ENCODE measurements around the gene DEPDC7. TPM values are rescaled to one million over a fixed set of nuclear protein-coding genes. Genes with fewer than 3 reads are reported as not detected.
"Not testable (repeated sequence)": the region's sequence is repeated elsewhere in the genome, so short reads cannot be mapped to it uniquely, and the experiment has no call there.

The DEPDC7 gene
- 0.74 TPM for total RNA-seq (ENCODE audit: unreplicated experiment)
- long read RNA-seq: 0 reads

DNA sequence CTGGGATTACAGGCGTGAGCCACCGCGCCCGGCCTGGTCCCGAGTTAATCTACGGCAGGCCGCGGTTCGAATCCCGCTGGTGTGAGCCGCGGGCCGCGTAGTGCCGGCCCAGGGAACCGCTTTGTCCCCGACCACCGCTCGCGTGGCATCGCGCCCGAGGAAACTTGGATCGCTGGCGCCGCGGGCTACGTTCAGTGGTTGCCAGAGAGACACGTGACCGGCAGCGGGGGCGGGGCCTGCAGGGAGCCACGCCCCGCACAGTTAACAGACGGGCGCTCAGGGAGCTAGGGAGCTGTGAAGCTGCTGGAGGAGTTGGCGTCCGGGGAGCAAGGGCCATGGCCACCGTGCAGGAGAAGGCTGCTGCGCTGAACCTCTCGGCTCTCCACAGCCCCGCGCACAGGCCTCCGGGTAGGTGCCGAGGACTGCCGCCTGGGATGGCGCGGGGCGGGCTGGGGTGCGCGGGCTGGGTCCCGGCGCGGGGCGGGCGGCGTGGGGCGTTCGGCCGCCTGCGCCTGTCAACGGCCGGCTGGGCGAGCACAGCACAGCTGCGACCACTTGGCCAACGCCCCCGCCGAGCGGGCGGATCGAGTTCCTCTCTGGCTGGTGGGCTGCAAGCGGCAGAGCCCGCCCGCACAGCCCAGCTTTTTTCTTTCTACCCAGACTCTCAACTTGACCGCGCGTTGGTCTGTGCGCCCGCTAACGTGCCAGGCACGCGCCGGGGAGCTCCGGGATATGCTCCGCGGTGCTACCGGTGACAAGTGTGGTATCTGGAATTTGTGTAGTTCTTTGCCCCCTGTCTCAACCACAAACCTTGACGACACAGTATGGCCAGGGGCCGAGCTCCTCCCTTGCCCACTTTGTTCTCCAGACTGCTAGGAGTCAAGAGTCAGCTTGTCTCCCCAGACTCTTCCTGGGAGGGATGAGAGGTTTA lies at the start of gene DEPDC7:
Gene DEPDC7, plus strand, starts transcription at position 258 of the 931 bp plus-strand sequence. Its CDS starts 78 bp downstream, at position 336.
- H3K9me3 Mint-ChIP-seq (ENCODE audit: unreplicated experiment): no peaks in the 10 kb centered on the region
- peak; percentile 80 for DNase-seq (ENCODE audit: low spot score)
- peaks cover 3% of the 10 kb centered on the region for H3K4me1 Mint-ChIP-seq (ENCODE audit: unreplicated experiment)
- H3K36me3 Mint-ChIP-seq (ENCODE audit: low read depth, unreplicated experiment): no peaks in the 10 kb centered on the region
- TF ChIP-seq, protein P1, sequence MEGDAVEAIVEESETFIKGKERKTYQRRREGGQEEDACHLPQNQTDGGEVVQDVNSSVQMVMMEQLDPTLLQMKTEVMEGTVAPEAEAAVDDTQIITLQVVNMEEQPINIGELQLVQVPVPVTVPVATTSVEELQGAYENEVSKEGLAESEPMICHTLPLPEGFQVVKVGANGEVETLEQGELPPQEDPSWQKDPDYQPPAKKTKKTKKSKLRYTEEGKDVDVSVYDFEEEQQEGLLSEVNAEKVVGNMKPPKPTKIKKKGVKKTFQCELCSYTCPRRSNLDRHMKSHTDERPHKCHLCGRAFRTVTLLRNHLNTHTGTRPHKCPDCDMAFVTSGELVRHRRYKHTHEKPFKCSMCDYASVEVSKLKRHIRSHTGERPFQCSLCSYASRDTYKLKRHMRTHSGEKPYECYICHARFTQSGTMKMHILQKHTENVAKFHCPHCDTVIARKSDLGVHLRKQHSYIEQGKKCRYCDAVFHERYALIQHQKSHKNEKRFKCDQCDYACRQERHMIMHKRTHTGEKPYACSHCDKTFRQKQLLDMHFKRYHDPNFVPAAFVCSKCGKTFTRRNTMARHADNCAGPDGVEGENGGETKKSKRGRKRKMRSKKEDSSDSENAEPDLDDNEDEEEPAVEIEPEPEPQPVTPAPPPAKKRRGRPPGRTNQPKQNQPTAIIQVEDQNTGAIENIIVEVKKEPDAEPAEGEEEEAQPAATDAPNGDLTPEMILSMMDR (IDR thresholded peaks at IDR 0.05; ENCODE audit: unreplicated experiment): no peak
- H3K4me3 Mint-ChIP-seq (ENCODE audit: unreplicated experiment): peak within 1 kb of the TSS; percentile 89
- H3K27ac Mint-ChIP-seq (ENCODE audit: unreplicated experiment): no peak within 1 kb of the TSS
- peaks cover 11% of the 10 kb centered on the region for H3K27me3 Mint-ChIP-seq (ENCODE audit: unreplicated experiment)

DNA sequence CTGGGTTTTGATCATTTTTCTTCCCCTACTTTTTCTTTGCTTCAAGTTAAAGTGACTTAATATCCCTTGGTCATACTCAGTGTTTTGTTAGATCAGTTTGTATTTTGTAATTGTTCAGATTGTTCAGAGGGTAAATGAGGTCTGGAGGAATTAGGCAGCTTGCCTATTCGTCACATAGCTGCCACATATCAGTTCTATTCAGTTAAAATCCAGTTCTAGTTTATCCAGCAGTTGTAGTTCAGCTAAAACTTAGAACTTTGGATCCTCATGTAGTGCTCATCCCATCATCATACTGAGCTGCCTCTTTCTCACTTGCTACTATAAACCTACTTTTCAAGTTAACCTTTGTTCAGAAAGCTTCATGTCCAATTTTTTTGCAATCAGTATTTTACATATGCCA lies 47.1 kb upstream of the DEPDC7 start:
- TF ChIP-seq, protein P1 (IDR thresholded peaks at IDR 0.05; ENCODE audit: unreplicated experiment): no peak
- Mint-ChIP-seq H3K4me3 (ENCODE audit: unreplicated experiment) (no peak overlapping the region), H3K36me3 (ENCODE audit: low read depth, unreplicated experiment) (peaks cover 17% of the 10 kb centered on the region), H3K27ac (ENCODE audit: unreplicated experiment) (no peak overlapping the region), H3K9me3 (ENCODE audit: unreplicated experiment) (no peaks in the 10 kb centered on the region), H3K4me1 (ENCODE audit: unreplicated experiment) (no peaks in the 10 kb centered on the region), H3K27me3 (ENCODE audit: unreplicated experiment) (no peaks in the 10 kb centered on the region)
- no peak for DNase-seq (ENCODE audit: low spot score)

DNA sequence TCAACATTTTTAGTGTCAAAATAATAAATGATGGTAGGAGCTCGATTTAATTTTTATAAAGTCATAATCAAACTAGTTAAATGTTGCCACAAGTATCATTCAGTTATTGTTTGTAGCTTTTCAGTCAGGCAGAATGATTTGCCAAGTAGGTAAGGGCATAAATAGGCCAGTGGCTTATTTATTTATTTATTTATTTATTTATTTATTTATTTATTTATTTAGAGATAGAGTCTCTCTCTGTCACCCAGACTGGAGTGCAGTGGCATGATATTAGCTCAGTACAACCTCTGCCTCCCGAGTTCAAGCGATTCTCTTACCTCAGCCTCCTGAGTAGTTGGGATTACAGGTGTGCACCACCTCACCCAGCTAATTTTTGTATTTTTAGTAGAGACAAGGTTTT lies 43.4 kb upstream of the DEPDC7 start:
- not testable (repeated sequence) for H3K4me3 Mint-ChIP-seq (ENCODE audit: unreplicated experiment); DNase-seq (ENCODE audit: low spot score); H3K27ac Mint-ChIP-seq (ENCODE audit: unreplicated experiment); H3K4me1 Mint-ChIP-seq (ENCODE audit: unreplicated experiment); H3K27me3 Mint-ChIP-seq (ENCODE audit: unreplicated experiment); H3K9me3 Mint-ChIP-seq (ENCODE audit: unreplicated experiment)
- H3K36me3 Mint-ChIP-seq (ENCODE audit: low read depth, unreplicated experiment): peaks cover 13% of the 10 kb centered on the region

DNA sequence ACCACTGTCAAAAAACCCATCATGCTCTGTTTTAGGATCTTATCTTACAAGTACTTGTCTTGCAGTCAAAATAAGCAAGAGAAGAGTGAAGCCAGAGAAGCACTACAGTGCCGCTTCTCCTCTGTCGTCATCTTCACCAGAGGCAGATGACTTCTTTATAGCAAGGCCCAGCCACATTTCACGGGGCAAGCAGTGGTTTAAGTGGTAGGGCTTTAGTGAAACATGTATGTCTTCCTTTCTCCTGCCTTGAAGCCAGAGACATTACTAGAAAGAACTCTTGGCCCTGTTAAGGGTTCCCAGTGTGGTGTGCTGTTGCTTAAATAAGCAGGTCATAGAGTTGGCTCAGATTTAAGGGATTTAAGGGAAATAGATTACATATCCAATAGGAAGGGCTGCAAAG lies 42.9 kb upstream of the DEPDC7 start:
- Mint-ChIP-seq H3K27ac (ENCODE audit: unreplicated experiment) (no peak overlapping the region), H3K9me3 (ENCODE audit: unreplicated experiment) (no peaks in the 10 kb centered on the region), H3K4me3 (ENCODE audit: unreplicated experiment) (no peak overlapping the region), H3K27me3 (ENCODE audit: unreplicated experiment) (no peaks in the 10 kb centered on the region), H3K36me3 (ENCODE audit: low read depth, unreplicated experiment) (peaks cover 13% of the 10 kb centered on the region), H3K4me1 (ENCODE audit: unreplicated experiment) (no peaks in the 10 kb centered on the region)
- TF ChIP-seq, protein P1 (IDR thresholded peaks at IDR 0.05; ENCODE audit: unreplicated experiment): no peak
- DNase-seq (ENCODE audit: low spot score): no peak

DNA sequence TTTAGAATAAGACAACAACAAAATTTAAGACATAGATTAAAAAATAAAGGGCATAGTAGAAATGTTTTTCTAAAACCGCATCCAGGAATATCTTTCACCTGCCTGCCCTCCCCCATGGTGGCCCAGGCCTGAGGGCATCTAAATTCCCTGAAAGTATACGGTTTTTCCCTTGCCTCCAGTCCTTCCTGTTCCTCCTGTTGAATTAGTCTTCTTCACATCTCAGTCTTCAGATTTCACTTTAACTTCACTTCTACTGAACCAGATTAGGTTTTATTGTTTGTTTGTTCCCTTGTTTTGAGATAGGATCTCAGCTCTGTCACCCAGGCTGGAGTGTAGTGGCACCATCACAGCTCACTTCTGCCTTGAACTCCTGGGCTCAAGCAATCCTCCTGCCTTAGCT lies 33.1 kb upstream of the DEPDC7 start:
- Mint-ChIP-seq H3K4me1 (ENCODE audit: unreplicated experiment) (no peaks in the 10 kb centered on the region), H3K36me3 (ENCODE audit: low read depth, unreplicated experiment) (no peaks in the 10 kb centered on the region), H3K9me3 (ENCODE audit: unreplicated experiment) (no peaks in the 10 kb centered on the region), H3K4me3 (ENCODE audit: unreplicated experiment) (no peak overlapping the region), H3K27ac (ENCODE audit: unreplicated experiment) (no peak overlapping the region), H3K27me3 (ENCODE audit: unreplicated experiment) (peaks cover 1% of the 10 kb centered on the region)
- DNase-seq (ENCODE audit: low spot score): no peak
- TF ChIP-seq, protein P1 (IDR thresholded peaks at IDR 0.05; ENCODE audit: unreplicated experiment): no peak
